ENCODE results near the gene CXorf38.
A peak's percentile ranks its signal among the peaks of the same experiment; 100 is the strongest.

Gene CXorf38

GRCh38 chrX:40660381-40660780 is 13.0 kb upstream of the CXorf38 start:
- TF ChIP-seq CTCF (IDR thresholded peaks at IDR 0.05; ENCODE audit: control extremely low read depth, extremely low read depth, low read depth, missing control alignments) = no peak
- ChIA-PET CTCF (interaction anchor here (1.0 kb wide), 1 partner anchor 9 kb away, joined by 7 read pairs; no protein-coding TSS in a partner anchor), POLR2A (no interaction called here)
- no peak for DNase-seq (ENCODE audit: extremely low spot score)

- ChIA-PET POLR2A (no interaction called here), CTCF (interaction anchor here (1.1 to 3.1 kb wide), 4 partner anchors 110 to 485 kb away, joined by 3 to 24 read pairs (median 10); no protein-coding TSS in a partner anchor)
- DNase-seq (ENCODE audit: extremely low spot score) = no peak
- no peak for TF ChIP-seq CTCF (IDR thresholded peaks at IDR 0.05; ENCODE audit: control extremely low read depth, extremely low read depth, low read depth, missing control alignments)
Measured at GRCh38 chrX:40653535-40653934, 6.2 kb upstream of the CXorf38 start.

GRCh38 chrX:40652664-40653063 is 5.3 kb upstream of the CXorf38 start:
- no peak for TF ChIP-seq CTCF (IDR thresholded peaks at IDR 0.05; ENCODE audit: control extremely low read depth, extremely low read depth, low read depth, missing control alignments)
- no peak for DNase-seq (ENCODE audit: extremely low spot score)
- ChIA-PET POLR2A (no interaction called here), CTCF (interaction anchor here (0.7 to 3.1 kb wide), 12 partner anchors 8 to 600 kb away, joined by 3 to 24 read pairs (median 7); no protein-coding TSS in a partner anchor)

GRCh38 chrX:40651620-40652223 is 4.4 kb upstream of the CXorf38 start:
- DNase-seq (ENCODE audit: extremely low spot score) = peak; percentile 29
- ChIA-PET CTCF (interaction anchor here (0.7 to 3.1 kb wide), 26 partner anchors 9 to 601 kb away, joined by 3 to 24 read pairs (median 4); partner anchors contain the start of gene MED14), POLR2A (no interaction called here)
- TF ChIP-seq CTCF (IDR thresholded peaks at IDR 0.05; ENCODE audit: control extremely low read depth, extremely low read depth, low read depth, missing control alignments) = peak; percentile 55

GRCh38 chrX:40646489-40647306 is 663 bp downstream of the CXorf38 start:
- ChIA-PET CTCF (interaction anchor here (1.7 kb wide), 1 partner anchor 102 kb away, joined by 7 read pairs; no protein-coding TSS in a partner anchor), POLR2A (no interaction called here)
- DNase-seq (ENCODE audit: extremely low spot score) = peak; percentile 42
- no peak for TF ChIP-seq CTCF (IDR thresholded peaks at IDR 0.05; ENCODE audit: control extremely low read depth, extremely low read depth, low read depth, missing control alignments)

- peak; percentile 51 for DNase-seq (ENCODE audit: extremely low spot score)
- no peak for TF ChIP-seq CTCF (IDR thresholded peaks at IDR 0.05; ENCODE audit: control extremely low read depth, extremely low read depth, low read depth, missing control alignments)
- ChIA-PET POLR2A (no interaction called here), CTCF (interaction anchor here (1.1 kb wide), 1 partner anchor 19 kb away, joined by 3 read pairs; no protein-coding TSS in a partner anchor)
Measured at GRCh38 chrX:40644821-40645358, 2.5 kb downstream of the CXorf38 start.
